Measurements from ENCODE around the gene VPREB3. TPM values are rescaled to one million over a fixed set of nuclear protein-coding genes. Genes with fewer than 3 reads are reported as not detected.

The VPREB3 gene
- total RNA-seq, 5 donors from 2014 or later (not counting 1 experiment from before 2014, with no cell fraction given) = 1.5 to 2.6 (median 1.7) TPM; not detected in 1

DNA sequence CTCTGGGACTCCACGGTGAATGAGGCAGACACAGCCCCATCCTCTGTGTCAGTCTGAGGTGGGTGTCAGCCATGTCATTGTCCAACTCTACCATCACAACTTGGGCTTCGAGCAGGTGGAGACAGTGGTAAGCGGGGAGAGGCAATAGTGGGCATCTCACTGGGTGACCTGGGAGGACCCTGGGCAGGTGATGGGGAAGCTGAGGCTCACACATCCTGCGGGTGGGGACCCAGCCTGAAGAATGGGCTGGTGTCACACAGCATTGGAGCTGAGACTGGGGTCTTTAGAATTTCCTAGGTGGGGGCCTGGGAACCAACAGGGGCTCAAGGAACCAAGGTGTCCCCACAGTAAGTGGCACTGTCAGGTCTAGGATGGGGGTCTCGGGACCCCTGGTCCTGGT, 25.5 kb upstream of the VPREB3 start:
- Histone ChIP-seq H3K27me3 (replicated peaks in 1 of 2; ENCODE audit: control insufficient read depth in 2 of 2, extremely low read depth in 1 of 2, insufficient read depth in 2 of 2, low read length in 1 of 2) (no peaks in the 10 kb centered on the region), H3K4me1 (ENCODE audit: control insufficient read depth in 1 of 2, extremely low read depth in 1 of 2, insufficient read depth in 2 of 2, low read length in 2 of 2) (peaks cover 2 to 14% of the 10 kb centered on the region in 2 experiments), H3K27ac (ENCODE audit: low read length) (no peak overlapping the region), H3K4me3 (ENCODE audit: control insufficient read depth in 1 of 2, extremely low read depth in 1 of 2, low read length in 1 of 2) (no peak overlapping the region), H3K36me3 (ENCODE audit: control insufficient read depth in 2 of 2, extremely low read depth in 1 of 2, insufficient read depth in 1 of 2, low read length in 1 of 2) (peaks cover 0 to 3% of the 10 kb centered on the region in 2 donors), H3K9me3 (no peaks in the 10 kb centered on the region)
- WGBS (ENCODE audit: insufficient coverage) = 100% methylated on average over 1 of the region's 5 CpGs
- ATAC-seq (replicated peaks in 1 of 4) (no peak), DNase-seq (no peak)
- ChIA-PET CTCF (no interaction called here), POLR2A (no interaction called here)
- no peak overlapping the region for H3K4me3 Mint-ChIP-seq
- no peaks in the 10 kb centered on the region for H3K27me3 Mint-ChIP-seq
- H3K9me3 Mint-ChIP-seq = no peaks in the 10 kb centered on the region
- no peaks in the 10 kb centered on the region for H3K36me3 Mint-ChIP-seq
- peaks cover 5 to 8% (median 6%) of the 10 kb centered on the region in 3 donors for H3K4me1 Mint-ChIP-seq
- no peak overlapping the region for H3K27ac Mint-ChIP-seq

DNA sequence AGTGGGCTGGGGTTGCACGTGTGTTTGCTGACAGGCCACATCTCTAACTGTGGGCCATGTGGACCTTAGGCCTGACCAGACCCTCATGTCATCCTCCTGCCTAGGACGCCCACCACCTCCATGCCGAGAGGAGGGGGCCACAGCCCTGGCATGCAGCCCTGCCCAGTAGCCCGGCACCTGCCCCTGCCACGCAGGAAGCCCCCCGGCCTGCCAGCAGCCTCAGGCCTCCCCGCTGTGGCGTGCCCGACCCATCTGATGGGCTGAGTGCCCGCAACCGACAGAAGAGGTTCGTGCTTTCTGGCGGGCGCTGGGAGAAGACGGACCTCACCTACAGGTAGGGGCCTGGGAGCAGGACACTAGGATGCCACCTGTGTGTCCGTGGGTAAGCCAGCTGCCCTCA, 24.9 kb upstream of the VPREB3 start:
- H3K4me1 Mint-ChIP-seq = peaks cover under 1 to 6% (median 4%) of the 10 kb centered on the region in 3 donors
- Histone ChIP-seq H3K4me3 (ENCODE audit: control insufficient read depth in 1 of 2, extremely low read depth in 1 of 2, low read length in 1 of 2) (no peak overlapping the region), H3K36me3 (ENCODE audit: control insufficient read depth in 2 of 2, extremely low read depth in 1 of 2, insufficient read depth in 1 of 2, low read length in 1 of 2) (peaks cover 0 to 3% of the 10 kb centered on the region in 2 donors), H3K27me3 (replicated peaks in 1 of 2; ENCODE audit: control insufficient read depth in 2 of 2, extremely low read depth in 1 of 2, insufficient read depth in 2 of 2, low read length in 1 of 2) (no peaks in the 10 kb centered on the region), H3K4me1 (ENCODE audit: control insufficient read depth in 1 of 2, extremely low read depth in 1 of 2, insufficient read depth in 2 of 2, low read length in 2 of 2) (peaks cover 0 to 8% of the 10 kb centered on the region in 2 experiments), H3K27ac (ENCODE audit: low read length) (no peak overlapping the region), H3K9me3 (no peaks in the 10 kb centered on the region)
- H3K27ac Mint-ChIP-seq = no peak overlapping the region
- no peak for ATAC-seq (replicated peaks in 1 of 4)
- H3K4me3 Mint-ChIP-seq = no peak overlapping the region
- no peak for DNase-seq
- H3K9me3 Mint-ChIP-seq = no peaks in the 10 kb centered on the region
- WGBS (ENCODE audit: insufficient coverage) = 80% methylated on average over 16 of the region's 16 CpGs
- ChIA-PET POLR2A (no interaction called here), CTCF (no interaction called here)
- H3K36me3 Mint-ChIP-seq = no peaks in the 10 kb centered on the region
- no peaks in the 10 kb centered on the region for H3K27me3 Mint-ChIP-seq

DNA sequence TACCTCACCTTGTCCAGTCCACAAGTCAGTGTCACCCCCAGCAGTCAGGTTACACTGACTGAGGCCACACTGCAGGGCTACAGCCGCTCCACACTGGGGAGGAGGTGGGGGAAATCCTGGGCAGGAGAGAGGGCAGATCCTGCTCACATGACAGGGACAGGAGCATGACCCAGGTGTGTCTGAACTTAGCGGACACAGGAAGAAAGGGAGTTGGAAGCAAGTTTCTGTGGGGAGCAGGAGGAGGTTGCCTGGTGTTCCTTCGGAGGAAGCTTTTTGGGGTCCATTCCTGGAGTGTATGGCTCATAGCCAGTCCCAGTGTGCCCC, 24.3 kb upstream of the VPREB3 start:
- Mint-ChIP-seq H3K27ac (no peak overlapping the region), H3K9me3 (no peaks in the 10 kb centered on the region), H3K27me3 (no peaks in the 10 kb centered on the region), H3K4me1 (peaks cover under 1 to 7% (median 4%) of the 10 kb centered on the region in 3 donors), H3K36me3 (no peaks in the 10 kb centered on the region), H3K4me3 (no peak overlapping the region)
- ATAC-seq (replicated peaks in 1 of 4) (no peak), DNase-seq (no peak)
- Histone ChIP-seq H3K36me3 (ENCODE audit: control insufficient read depth in 2 of 2, extremely low read depth in 1 of 2, insufficient read depth in 1 of 2, low read length in 1 of 2) (peaks cover 0 to 3% of the 10 kb centered on the region in 2 donors), H3K27me3 (replicated peaks in 1 of 2; ENCODE audit: control insufficient read depth in 2 of 2, extremely low read depth in 1 of 2, insufficient read depth in 2 of 2, low read length in 1 of 2) (no peaks in the 10 kb centered on the region), H3K4me1 (ENCODE audit: control insufficient read depth in 1 of 2, extremely low read depth in 1 of 2, insufficient read depth in 2 of 2, low read length in 2 of 2) (peaks cover 0 to 3% of the 10 kb centered on the region in 2 experiments), H3K4me3 (ENCODE audit: control insufficient read depth in 1 of 2, extremely low read depth in 1 of 2, low read length in 1 of 2) (no peak overlapping the region), H3K9me3 (no peaks in the 10 kb centered on the region), H3K27ac (ENCODE audit: low read length) (no peak overlapping the region)
- ChIA-PET CTCF (no interaction called here), POLR2A (no interaction called here)
- 100% methylated on average over 1 of the region's 3 CpGs for WGBS (ENCODE audit: insufficient coverage)

DNA sequence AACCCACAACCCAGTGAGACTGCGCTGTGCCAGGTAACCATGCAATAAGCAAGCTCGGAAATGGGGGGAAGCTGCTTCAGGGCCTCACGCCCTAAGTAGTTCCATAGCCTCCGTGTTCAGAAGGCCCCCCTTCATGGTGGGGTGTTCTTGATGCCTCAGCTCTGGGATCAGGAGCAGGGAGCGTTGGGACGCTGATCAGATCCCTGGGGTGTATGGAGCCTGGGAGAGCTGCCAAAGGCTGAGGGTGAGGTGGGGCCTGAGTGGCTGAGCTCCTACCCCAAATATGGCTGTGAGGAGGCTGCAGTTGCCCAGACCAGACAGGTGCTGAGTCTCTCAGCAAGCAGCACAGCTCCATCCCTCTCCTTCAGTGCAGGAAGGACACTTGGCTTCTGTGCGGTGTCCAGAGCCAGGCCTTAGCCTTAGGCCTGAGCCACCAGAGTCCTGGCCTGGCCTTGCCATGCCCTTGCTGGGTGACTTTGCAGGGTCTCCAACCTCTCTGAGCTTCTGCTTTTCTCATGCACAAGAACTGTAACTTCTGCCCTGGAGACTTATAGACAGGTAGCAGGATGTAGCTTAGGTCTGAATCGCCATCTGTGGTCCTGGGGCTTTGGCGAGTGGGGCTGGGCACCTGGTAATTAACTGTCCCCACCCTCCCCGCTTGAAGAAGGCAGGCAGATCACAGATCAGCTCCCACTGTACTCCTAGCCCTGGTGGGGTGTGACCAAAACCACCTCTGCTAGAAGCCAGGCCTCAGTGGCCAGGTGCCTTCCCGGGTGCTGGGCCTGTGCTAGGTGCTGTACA, 23.8 kb upstream of the VPREB3 start:
- ATAC-seq (replicated peaks in 1 of 4) (no peak), DNase-seq (no peak)
- H3K4me1 Mint-ChIP-seq = peaks cover 6 to 12% (median 9%) of the 10 kb centered on the region in 3 donors
- H3K27me3 Mint-ChIP-seq = no peaks in the 10 kb centered on the region
- H3K9me3 Mint-ChIP-seq = no peaks in the 10 kb centered on the region
- Histone ChIP-seq H3K4me3 (ENCODE audit: control insufficient read depth in 1 of 2, extremely low read depth in 1 of 2, low read length in 1 of 2) (no peak overlapping the region), H3K4me1 (ENCODE audit: control insufficient read depth in 1 of 2, extremely low read depth in 1 of 2, insufficient read depth in 2 of 2, low read length in 2 of 2) (peaks cover 0 to 5% of the 10 kb centered on the region in 2 experiments), H3K36me3 (ENCODE audit: control insufficient read depth in 2 of 2, extremely low read depth in 1 of 2, insufficient read depth in 1 of 2, low read length in 1 of 2) (peaks cover 0 to 3% of the 10 kb centered on the region in 2 donors), H3K9me3 (no peaks in the 10 kb centered on the region), H3K27ac (ENCODE audit: low read length) (no peak overlapping the region), H3K27me3 (replicated peaks in 1 of 2; ENCODE audit: control insufficient read depth in 2 of 2, extremely low read depth in 1 of 2, insufficient read depth in 2 of 2, low read length in 1 of 2) (peaks cover 0 to 4% of the 10 kb centered on the region in 2 experiments)
- 100% methylated on average over 8 of the region's 11 CpGs for WGBS (ENCODE audit: insufficient coverage)
- H3K4me3 Mint-ChIP-seq = no peak overlapping the region
- H3K27ac Mint-ChIP-seq = no peak overlapping the region
- POLR2A ChIA-PET = no interaction called here
- CTCF ChIA-PET = interaction anchor here in 1 of 2 donors (0.7 kb wide), 1 partner anchor 128 kb away, joined by 6 read pairs; no protein-coding TSS in a partner anchor
- H3K36me3 Mint-ChIP-seq = no peaks in the 10 kb centered on the region

DNA sequence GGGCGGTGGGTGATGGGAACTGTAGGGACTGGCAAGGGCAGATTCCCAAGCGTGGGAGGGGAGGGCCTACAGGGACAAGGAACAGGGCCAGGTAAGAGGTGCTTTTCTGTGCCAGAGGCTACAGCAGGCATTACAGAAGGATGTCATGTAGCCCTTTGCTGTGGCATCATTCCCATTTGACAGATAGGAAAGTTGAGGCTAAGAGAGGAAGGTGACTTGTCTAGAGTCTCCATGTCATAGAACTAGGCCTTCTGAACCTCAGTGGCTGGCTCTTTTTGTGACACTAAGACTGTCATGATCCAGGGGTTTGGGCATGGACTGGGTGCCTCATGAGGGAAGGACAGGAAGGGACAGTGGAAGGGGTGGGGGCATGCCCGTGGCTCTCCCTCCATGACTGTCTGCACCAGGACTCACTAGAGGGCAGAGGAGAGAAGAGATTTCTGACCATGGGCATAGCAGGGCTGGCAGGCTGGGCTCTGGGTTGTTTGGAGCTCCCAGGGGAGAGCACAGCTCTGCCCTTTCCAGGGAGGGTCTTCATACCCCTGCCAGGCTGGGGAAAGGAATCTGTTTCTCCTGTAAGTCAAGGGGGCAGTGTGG, 21.7 kb upstream of the VPREB3 start:
- Mint-ChIP-seq H3K27me3 (no peaks in the 10 kb centered on the region), H3K9me3 (no peaks in the 10 kb centered on the region), H3K27ac (no peak overlapping the region), H3K36me3 (no peaks in the 10 kb centered on the region), H3K4me3 (no peak overlapping the region), H3K4me1 (peaks cover 16 to 26% (median 22%) of the 10 kb centered on the region in 3 donors)
- DNase-seq (no peak), ATAC-seq (replicated peaks in 1 of 4) (no peak)
- Histone ChIP-seq H3K27ac (ENCODE audit: low read length) (no peak overlapping the region), H3K27me3 (replicated peaks in 1 of 2; ENCODE audit: control insufficient read depth in 2 of 2, extremely low read depth in 1 of 2, insufficient read depth in 2 of 2, low read length in 1 of 2) (peaks cover 0 to 9% of the 10 kb centered on the region in 2 experiments), H3K4me3 (ENCODE audit: control insufficient read depth in 1 of 2, extremely low read depth in 1 of 2, low read length in 1 of 2) (no peak overlapping the region), H3K4me1 (ENCODE audit: control insufficient read depth in 1 of 2, extremely low read depth in 1 of 2, insufficient read depth in 2 of 2, low read length in 2 of 2) (peaks cover 8 to 23% of the 10 kb centered on the region in 2 experiments), H3K36me3 (ENCODE audit: control insufficient read depth in 2 of 2, extremely low read depth in 1 of 2, insufficient read depth in 1 of 2, low read length in 1 of 2) (peaks cover 0 to 3% of the 10 kb centered on the region in 2 donors), H3K9me3 (no peaks in the 10 kb centered on the region)
- 83% methylated on average over 3 of the region's 3 CpGs for WGBS (ENCODE audit: insufficient coverage)
- CTCF ChIA-PET = no interaction called here
- POLR2A ChIA-PET = no interaction called here

DNA sequence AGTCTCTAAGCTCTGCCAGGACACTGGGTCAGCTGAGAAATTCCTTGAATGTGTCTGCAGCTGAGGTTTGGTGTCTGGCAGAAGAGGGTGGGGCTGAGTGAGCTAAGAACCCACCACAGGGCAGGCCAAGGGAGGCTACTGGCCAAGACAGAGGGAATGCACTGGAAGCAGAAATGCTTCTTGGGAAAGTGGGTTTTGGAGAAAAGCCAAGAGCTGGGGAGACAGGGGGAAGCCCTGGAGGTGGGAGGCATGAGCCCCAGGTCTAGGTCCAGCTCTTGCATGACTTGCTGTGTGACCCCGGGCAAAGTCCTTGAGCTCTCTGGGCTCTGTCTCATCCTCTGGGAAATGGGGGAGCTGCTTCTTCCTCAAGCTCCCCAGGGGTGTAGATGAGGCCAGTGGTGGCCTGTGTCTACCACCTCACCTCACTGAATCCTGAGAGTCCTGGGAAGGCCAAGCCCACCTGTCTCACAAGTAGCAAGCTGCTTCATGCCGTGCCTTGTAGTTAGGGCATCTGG, 20.8 kb upstream of the VPREB3 start:
- Histone ChIP-seq H3K27me3 (replicated peaks in 1 of 2; ENCODE audit: control insufficient read depth in 2 of 2, extremely low read depth in 1 of 2, insufficient read depth in 2 of 2, low read length in 1 of 2) (peaks cover 0 to 9% of the 10 kb centered on the region in 2 experiments), H3K4me1 (ENCODE audit: control insufficient read depth in 1 of 2, extremely low read depth in 1 of 2, insufficient read depth in 2 of 2, low read length in 2 of 2) (peaks cover 8 to 30% of the 10 kb centered on the region in 2 experiments), H3K36me3 (ENCODE audit: control insufficient read depth in 2 of 2, extremely low read depth in 1 of 2, insufficient read depth in 1 of 2, low read length in 1 of 2) (no peaks in the 10 kb centered on the region), H3K27ac (ENCODE audit: low read length) (no peak overlapping the region), H3K9me3 (no peaks in the 10 kb centered on the region), H3K4me3 (ENCODE audit: control insufficient read depth in 1 of 2, extremely low read depth in 1 of 2, low read length in 1 of 2) (no peak overlapping the region)
- H3K9me3 Mint-ChIP-seq = no peaks in the 10 kb centered on the region
- no peak for ATAC-seq (replicated peaks in 1 of 4)
- WGBS (ENCODE audit: insufficient coverage) = no CpG with 5 or more reads among the region's 2 CpGs
- peak overlapping the region in 1 of 3 donors; percentile 31 for H3K4me3 Mint-ChIP-seq
- POLR2A ChIA-PET = no interaction called here
- H3K4me1 Mint-ChIP-seq = peaks cover 16 to 31% (median 25%) of the 10 kb centered on the region in 3 donors
- no peaks in the 10 kb centered on the region for H3K27me3 Mint-ChIP-seq
- CTCF ChIA-PET = interaction anchor here in 1 of 2 donors (0.6 kb wide), 1 partner anchor 32 kb away, joined by 3 read pairs; no protein-coding TSS in a partner anchor
- no peak overlapping the region for H3K27ac Mint-ChIP-seq
- H3K36me3 Mint-ChIP-seq = no peaks in the 10 kb centered on the region
- no peak for DNase-seq
